Fibroblast of pulmonary artery (primary cell): ENCODE data around the gene CDK14.

ENCODE experiments used
- DNase-seq: peaks from one replicate; pipeline ENCODE4 v3.0.0-alpha.2; 2010; ENCODE audit warnings: low read depth
- H3K4me3 ChIP-seq: replicated peaks from 2 replicates; pipeline ENCODE4 v1.5.1; 2011; ENCODE audit warnings: low read depth, mild to moderate bottlenecking, control low read depth, low read length, moderate library complexity
- CTCF ChIP-seq: IDR thresholded peaks from 2 replicates; pipeline ENCODE4 v1.5.1; 2011; ENCODE audit warnings: mild to moderate bottlenecking, control low read depth, low read length, inconsistent platforms; ENCODE audit errors: missing control alignments

CDK14 gene

GRCh38 chr7:91046322-91047089, 450.4 kb downstream of the CDK14 start:
- DNase-seq, result peak; percentile 21
- no peak overlapping the region for H3K4me3 ChIP-seq
- TF ChIP-seq CTCF, result peak; percentile 34

- DNase-seq, result no peak
- no peak for TF ChIP-seq CTCF
- no peak overlapping the region for H3K4me3 ChIP-seq
Observed at GRCh38 chr7:91047636-91048035, 451.5 kb downstream of the CDK14 start.

- TF ChIP-seq CTCF, result no peak
- peak; percentile 12 for DNase-seq
- H3K4me3 ChIP-seq, result no peak overlapping the region
Observed at GRCh38 chr7:91050677-91051076, 454.6 kb downstream of the CDK14 start.

- TF ChIP-seq CTCF, result no peak
- DNase-seq, result no peak
- H3K4me3 ChIP-seq, result no peak overlapping the region
Observed at GRCh38 chr7:91051966-91052365, 455.8 kb downstream of the CDK14 start.

GRCh38 chr7:91054374-91054773, 458.3 kb downstream of the CDK14 start:
- H3K4me3 ChIP-seq, result no peak overlapping the region
- DNase-seq, result no peak
- TF ChIP-seq CTCF, result no peak

- no peak overlapping the region for H3K4me3 ChIP-seq
- DNase-seq, result no peak
- peak; percentile 11 for TF ChIP-seq CTCF
Observed at GRCh38 chr7:91055219-91055618, 459.1 kb downstream of the CDK14 start.

- H3K4me3 ChIP-seq, result no peak overlapping the region
- no peak for DNase-seq
- no peak for TF ChIP-seq CTCF
Observed at GRCh38 chr7:91062713-91063112, 466.6 kb downstream of the CDK14 start.
